ENCODE measurements around the gene BCR.

The BCR gene

GRCh38 chr22:23278883-23279675 is 98.8 kb downstream of the BCR start:
- peaks cover 49% of the 10 kb centered on the region for H3K4me1 ChIP-seq (ENCODE audit: control insufficient read depth, insufficient read depth, low read length)
- no peaks in the 10 kb centered on the region for H3K9me3 ChIP-seq (ENCODE audit: control insufficient read depth, low read length)
- no peaks in the 10 kb centered on the region for H3K27me3 ChIP-seq (ENCODE audit: control insufficient read depth, insufficient read depth, low read length)
- peak overlapping the region; percentile 52 for H3K9ac ChIP-seq (ENCODE audit: low read length)
- peaks cover 5% of the 10 kb centered on the region for H3K36me3 ChIP-seq (ENCODE audit: control insufficient read depth, insufficient read depth, low read length)
- no peak overlapping the region for H3K4me3 ChIP-seq (ENCODE audit: low read length)

- Histone ChIP-seq H3K4me1 (ENCODE audit: control insufficient read depth, insufficient read depth, low read length) (peaks cover 49% of the 10 kb centered on the region), H3K9ac (ENCODE audit: low read length) (peak overlapping the region; percentile 52), H3K4me3 (ENCODE audit: low read length) (no peak overlapping the region), H3K27me3 (ENCODE audit: control insufficient read depth, insufficient read depth, low read length) (no peaks in the 10 kb centered on the region), H3K36me3 (ENCODE audit: control insufficient read depth, insufficient read depth, low read length) (peaks cover 5% of the 10 kb centered on the region), H3K9me3 (ENCODE audit: control insufficient read depth, low read length) (no peaks in the 10 kb centered on the region)
These were observed 99.5 kb downstream of the BCR start for GRCh38 chr22:23279781-23280180.

GRCh38 chr22:23280356-23281052 is 100.2 kb downstream of the BCR start:
- Histone ChIP-seq H3K36me3 (ENCODE audit: control insufficient read depth, insufficient read depth, low read length) (peaks cover 5% of the 10 kb centered on the region), H3K9me3 (ENCODE audit: control insufficient read depth, low read length) (no peaks in the 10 kb centered on the region), H3K4me1 (ENCODE audit: control insufficient read depth, insufficient read depth, low read length) (peaks cover 49% of the 10 kb centered on the region), H3K27me3 (ENCODE audit: control insufficient read depth, insufficient read depth, low read length) (no peaks in the 10 kb centered on the region), H3K9ac (ENCODE audit: low read length) (peak overlapping the region; percentile 52), H3K4me3 (ENCODE audit: low read length) (no peak overlapping the region)

- Histone ChIP-seq H3K4me3 (ENCODE audit: low read length) (no peak overlapping the region), H3K4me1 (ENCODE audit: control insufficient read depth, insufficient read depth, low read length) (peaks cover 49% of the 10 kb centered on the region), H3K36me3 (ENCODE audit: control insufficient read depth, insufficient read depth, low read length) (peaks cover 5% of the 10 kb centered on the region), H3K9me3 (ENCODE audit: control insufficient read depth, low read length) (no peaks in the 10 kb centered on the region), H3K27me3 (ENCODE audit: control insufficient read depth, insufficient read depth, low read length) (no peaks in the 10 kb centered on the region), H3K9ac (ENCODE audit: low read length) (peak overlapping the region; percentile 37)
These were observed 100.7 kb downstream of the BCR start for GRCh38 chr22:23281053-23281405.

DNA sequence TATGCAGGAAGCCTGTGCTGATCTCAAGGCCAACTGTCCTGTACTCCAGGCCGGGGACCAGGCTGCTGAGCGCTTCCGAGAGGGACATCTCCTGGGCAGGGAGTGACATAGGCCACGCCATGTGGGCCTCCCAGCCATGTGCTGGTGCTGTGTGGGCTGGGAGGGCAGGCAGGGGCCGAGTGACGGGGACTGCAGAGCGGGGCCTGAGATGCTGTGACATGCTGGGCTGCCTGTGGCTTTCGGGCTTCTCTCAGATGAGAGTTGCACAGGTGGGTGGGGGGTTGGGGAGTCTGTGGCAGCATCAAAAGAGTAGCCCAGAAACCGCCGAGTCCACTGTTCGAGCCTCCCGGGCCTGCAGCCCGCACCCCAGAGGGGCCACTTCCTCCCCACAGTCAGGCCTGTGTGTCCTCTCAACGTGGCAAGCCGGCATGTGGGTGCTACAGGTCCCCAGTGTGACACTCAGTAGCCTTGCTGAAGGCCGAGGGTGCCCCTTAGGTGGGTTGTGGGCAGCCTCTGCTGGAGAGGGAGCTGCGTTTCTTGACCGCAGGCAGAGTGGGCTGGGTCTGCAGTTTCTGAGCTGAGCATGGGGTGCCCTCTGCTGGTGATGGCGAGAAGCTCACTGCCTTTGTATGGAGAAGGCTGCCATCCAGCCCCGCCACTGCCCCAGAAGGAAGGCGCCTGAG is 101.2 kb downstream of the BCR start:
- Histone ChIP-seq H3K36me3 (ENCODE audit: control insufficient read depth, insufficient read depth, low read length) (peaks cover 5% of the 10 kb centered on the region), H3K4me3 (ENCODE audit: low read length) (no peak overlapping the region), H3K4me1 (ENCODE audit: control insufficient read depth, insufficient read depth, low read length) (peaks cover 49% of the 10 kb centered on the region), H3K27me3 (ENCODE audit: control insufficient read depth, insufficient read depth, low read length) (no peaks in the 10 kb centered on the region), H3K9ac (ENCODE audit: low read length) (peak overlapping the region; percentile 37), H3K9me3 (ENCODE audit: control insufficient read depth, low read length) (no peaks in the 10 kb centered on the region)

DNA sequence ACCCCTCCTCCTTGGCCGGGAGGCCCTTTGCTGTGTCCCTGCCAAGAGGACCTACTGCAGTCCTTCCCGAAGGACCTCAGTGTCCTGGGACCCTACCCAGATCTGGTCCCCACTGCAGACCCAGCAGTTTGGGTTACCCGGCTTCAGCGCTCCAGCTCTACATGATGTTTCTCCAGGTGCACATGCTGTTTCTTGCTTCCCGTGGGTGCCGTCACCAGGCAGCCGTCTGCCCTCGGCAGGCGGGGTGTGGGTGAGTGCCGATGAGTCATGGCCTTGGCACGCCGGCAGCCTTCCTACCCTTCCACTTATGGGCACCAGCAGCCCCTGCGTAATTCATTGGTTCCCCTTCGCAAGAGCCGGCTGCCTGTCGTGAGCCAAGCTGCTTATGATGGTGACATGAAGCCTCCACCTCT is 101.8 kb downstream of the BCR start:
- Histone ChIP-seq H3K9me3 (ENCODE audit: control insufficient read depth, low read length) (no peaks in the 10 kb centered on the region), H3K4me3 (ENCODE audit: low read length) (no peak overlapping the region), H3K9ac (ENCODE audit: low read length) (peak overlapping the region; percentile 37), H3K27me3 (ENCODE audit: control insufficient read depth, insufficient read depth, low read length) (no peaks in the 10 kb centered on the region), H3K36me3 (ENCODE audit: control insufficient read depth, insufficient read depth, low read length) (peaks cover 5% of the 10 kb centered on the region), H3K4me1 (ENCODE audit: control insufficient read depth, insufficient read depth, low read length) (peaks cover 49% of the 10 kb centered on the region)

DNA sequence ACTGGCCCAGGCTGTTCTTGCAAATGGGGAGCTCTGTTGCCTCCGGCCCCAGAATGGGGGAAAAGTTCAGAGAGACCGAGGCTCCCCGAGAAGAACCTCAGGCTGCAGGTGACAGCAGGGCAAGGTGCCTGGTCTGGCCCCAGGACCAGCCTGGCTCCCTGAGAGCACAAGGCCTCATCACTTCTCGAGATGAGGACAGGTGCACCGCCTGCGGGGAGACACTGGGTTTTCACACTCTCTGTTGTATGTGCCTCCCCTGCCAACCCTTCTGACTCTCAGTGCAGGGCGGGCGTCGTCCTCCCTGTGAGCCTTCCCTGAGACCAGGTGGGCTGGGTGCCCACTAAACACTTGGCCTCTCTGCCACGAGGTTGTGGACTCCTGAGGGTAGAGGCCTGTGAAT is 102.2 kb downstream of the BCR start:
- Histone ChIP-seq H3K4me1 (ENCODE audit: control insufficient read depth, insufficient read depth, low read length) (peaks cover 49% of the 10 kb centered on the region), H3K9me3 (ENCODE audit: control insufficient read depth, low read length) (no peaks in the 10 kb centered on the region), H3K9ac (ENCODE audit: low read length) (peak overlapping the region; percentile 6), H3K4me3 (ENCODE audit: low read length) (no peak overlapping the region), H3K27me3 (ENCODE audit: control insufficient read depth, insufficient read depth, low read length) (no peaks in the 10 kb centered on the region), H3K36me3 (ENCODE audit: control insufficient read depth, insufficient read depth, low read length) (peaks cover 5% of the 10 kb centered on the region)

DNA sequence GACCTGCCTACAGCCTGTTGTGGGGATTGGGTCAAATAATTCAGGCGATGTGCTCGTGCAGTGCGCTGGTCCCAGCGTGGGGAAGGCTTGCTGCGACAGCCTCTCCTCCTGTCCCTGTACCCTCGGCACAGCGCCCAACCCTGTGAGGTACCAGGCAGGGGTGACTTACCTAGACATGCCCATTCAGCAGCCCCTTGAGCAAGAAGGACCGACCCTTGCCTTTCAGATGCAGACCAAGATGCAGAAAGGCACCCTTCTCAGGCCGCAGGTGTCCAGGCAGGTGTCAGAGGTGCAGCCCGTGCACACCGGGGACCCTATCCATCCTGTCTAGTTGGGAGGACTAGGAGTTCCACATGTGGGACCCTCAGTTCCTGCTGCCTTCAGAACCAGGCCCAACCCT is 102.7 kb downstream of the BCR start:
- Histone ChIP-seq H3K27me3 (ENCODE audit: control insufficient read depth, insufficient read depth, low read length) (no peaks in the 10 kb centered on the region), H3K36me3 (ENCODE audit: control insufficient read depth, insufficient read depth, low read length) (peaks cover 6% of the 10 kb centered on the region), H3K9ac (ENCODE audit: low read length) (no peak overlapping the region), H3K4me1 (ENCODE audit: control insufficient read depth, insufficient read depth, low read length) (peaks cover 44% of the 10 kb centered on the region), H3K4me3 (ENCODE audit: low read length) (no peak overlapping the region), H3K9me3 (ENCODE audit: control insufficient read depth, low read length) (no peaks in the 10 kb centered on the region)

DNA sequence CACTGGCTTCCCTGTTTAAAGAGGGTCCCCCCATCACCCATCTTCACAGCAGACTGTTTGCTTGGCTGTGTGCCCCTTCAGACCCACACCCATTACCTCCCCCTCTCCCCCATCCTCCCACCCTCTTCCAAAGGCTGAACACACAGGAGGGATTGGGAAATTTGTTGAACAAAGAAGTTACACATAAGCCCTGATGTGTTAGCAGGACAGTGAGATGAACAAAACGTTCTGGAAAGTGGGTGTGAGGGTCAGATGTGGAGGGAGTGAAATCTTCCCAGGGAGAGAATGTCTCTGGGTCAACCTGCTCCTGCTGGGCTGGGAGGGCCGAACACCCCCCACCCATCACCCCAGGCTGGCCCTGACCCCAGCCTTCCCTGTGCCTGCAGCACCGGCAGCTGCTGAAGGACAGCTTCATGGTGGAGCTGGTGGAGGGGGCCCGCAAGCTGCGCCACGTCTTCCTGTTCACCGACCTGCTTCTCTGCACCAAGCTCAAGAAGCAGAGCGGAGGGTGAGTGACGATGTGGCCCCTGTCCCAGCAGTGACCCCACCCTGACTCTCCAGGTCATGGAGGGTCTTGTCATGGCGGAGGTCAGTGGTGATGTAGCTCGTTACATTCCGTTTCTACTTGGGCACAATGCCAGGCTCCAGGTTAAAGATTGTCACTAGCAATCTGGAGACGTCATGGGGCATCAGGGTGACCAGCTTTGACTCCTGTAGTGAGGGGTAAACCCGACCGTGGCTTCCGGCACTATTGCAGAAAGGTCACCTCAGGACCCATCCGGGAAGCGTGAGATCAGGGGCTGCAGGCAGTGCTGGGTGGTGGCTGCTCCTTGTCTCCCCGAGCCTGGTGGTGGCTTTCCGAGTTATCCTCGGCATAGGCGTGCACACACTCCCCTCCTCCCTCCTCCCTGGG is 103.5 kb downstream of the BCR start:
- peaks cover 9% of the 10 kb centered on the region for H3K36me3 ChIP-seq (ENCODE audit: control insufficient read depth, insufficient read depth, low read length)
- no peaks in the 10 kb centered on the region for H3K27me3 ChIP-seq (ENCODE audit: control insufficient read depth, insufficient read depth, low read length)
- H3K4me3 ChIP-seq (ENCODE audit: low read length) = no peak overlapping the region
- H3K9me3 ChIP-seq (ENCODE audit: control insufficient read depth, low read length) = no peaks in the 10 kb centered on the region
- peaks cover 36% of the 10 kb centered on the region for H3K4me1 ChIP-seq (ENCODE audit: control insufficient read depth, insufficient read depth, low read length)
- H3K9ac ChIP-seq (ENCODE audit: low read length) = no peak overlapping the region

DNA sequence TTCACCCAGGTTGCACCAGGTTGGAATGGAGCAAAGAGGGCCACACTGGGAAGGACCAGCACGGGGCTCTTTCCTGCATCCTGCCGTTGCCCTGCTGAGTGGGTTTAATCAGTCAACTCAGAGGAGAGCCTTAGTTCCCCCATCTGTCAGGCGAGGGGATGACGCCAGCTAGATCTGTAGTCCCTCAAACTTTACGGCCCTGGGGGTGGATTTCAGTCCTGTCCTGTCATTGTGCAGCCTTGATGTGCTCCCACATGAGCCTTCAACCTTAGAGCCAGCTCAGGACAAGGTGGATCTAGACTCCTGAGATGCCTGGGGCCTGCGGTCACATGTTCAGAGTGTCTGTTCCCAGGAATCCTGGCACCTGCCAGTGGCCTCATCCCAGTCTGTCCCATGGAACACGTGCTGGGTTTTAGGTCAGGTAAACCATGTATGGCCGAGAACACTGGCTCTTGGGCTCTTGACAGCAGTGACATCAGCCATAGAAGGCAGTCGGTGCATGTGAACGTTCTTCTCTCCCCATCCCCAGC is 104.3 kb downstream of the BCR start:
- H3K27me3 ChIP-seq (ENCODE audit: control insufficient read depth, insufficient read depth, low read length) = no peaks in the 10 kb centered on the region
- H3K4me3 ChIP-seq (ENCODE audit: low read length) = no peak overlapping the region
- H3K9ac ChIP-seq (ENCODE audit: low read length) = no peak overlapping the region
- peaks cover 29% of the 10 kb centered on the region for H3K4me1 ChIP-seq (ENCODE audit: control insufficient read depth, insufficient read depth, low read length)
- H3K9me3 ChIP-seq (ENCODE audit: control insufficient read depth, low read length) = no peaks in the 10 kb centered on the region
- peaks cover 9% of the 10 kb centered on the region for H3K36me3 ChIP-seq (ENCODE audit: control insufficient read depth, insufficient read depth, low read length)

DNA sequence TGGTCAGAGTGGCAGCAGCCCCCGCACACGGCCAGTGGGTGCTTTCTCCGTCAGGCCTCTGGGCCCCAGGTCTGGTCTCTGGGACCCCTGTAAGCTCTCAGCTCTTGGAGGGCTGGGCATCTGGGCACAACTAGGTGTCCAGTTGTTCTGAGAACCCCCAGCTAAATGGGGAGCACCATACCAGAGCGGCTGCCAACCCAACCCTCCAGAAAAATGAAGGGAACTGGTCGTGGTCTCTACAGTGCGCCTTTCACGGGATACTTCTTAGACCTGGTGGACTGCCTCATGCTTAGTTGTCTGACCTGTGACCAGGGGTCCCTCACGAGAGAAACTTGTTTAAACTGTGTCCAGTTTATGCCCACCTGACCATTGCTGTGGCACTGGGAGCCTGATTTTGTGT is 104.9 kb downstream of the BCR start:
- Histone ChIP-seq H3K36me3 (ENCODE audit: control insufficient read depth, insufficient read depth, low read length) (peaks cover 4% of the 10 kb centered on the region), H3K27me3 (ENCODE audit: control insufficient read depth, insufficient read depth, low read length) (no peaks in the 10 kb centered on the region), H3K4me1 (ENCODE audit: control insufficient read depth, insufficient read depth, low read length) (peaks cover 25% of the 10 kb centered on the region), H3K9me3 (ENCODE audit: control insufficient read depth, low read length) (no peaks in the 10 kb centered on the region), H3K4me3 (ENCODE audit: low read length) (no peak overlapping the region), H3K9ac (ENCODE audit: low read length) (no peak overlapping the region)
